ENCODE data around the gene FRMD4A. TPM values are rescaled to one million over a fixed set of nuclear protein-coding genes. Genes with fewer than 3 reads are reported as not detected.
"Not testable (repeated sequence)": the region's sequence is repeated elsewhere in the genome, so short reads cannot be mapped to it uniquely, and the experiment has no call there.

Gene FRMD4A
- total RNA-seq, 1 donor from 2014 or later = 0.32 TPM

DNA sequence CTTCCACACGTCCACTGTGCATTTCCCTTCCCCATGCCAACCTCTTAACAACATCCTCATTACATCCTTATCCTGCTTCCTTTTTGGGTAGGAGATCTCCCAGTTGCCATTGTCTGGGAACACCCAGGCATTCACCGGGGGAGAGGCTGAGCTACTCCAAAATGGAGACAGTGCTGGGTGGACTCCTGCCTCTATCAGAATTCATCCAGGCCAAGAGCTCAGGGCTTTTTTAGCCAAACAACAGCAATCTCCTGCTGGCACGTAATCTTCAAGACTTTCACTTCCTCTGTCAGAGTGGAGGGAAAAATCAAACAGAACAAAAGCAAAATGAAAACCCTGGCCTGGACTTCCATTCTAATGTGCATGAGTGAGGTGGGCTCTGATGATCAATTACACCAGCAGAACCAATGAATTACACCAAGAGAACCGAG is 499.0 kb downstream of the FRMD4A start:
- no peaks in the 10 kb centered on the region for H3K9me3 Mint-ChIP-seq
- H3K4me1 Mint-ChIP-seq (ENCODE audit: low read depth) = peaks cover 7% of the 10 kb centered on the region
- no peaks in the 10 kb centered on the region for H3K36me3 Mint-ChIP-seq (ENCODE audit: low read depth)
- peaks cover 8% of the 10 kb centered on the region for H3K27me3 Mint-ChIP-seq (ENCODE audit: low read depth)
- DNase-seq (ENCODE audit: low spot score) = no peak
- no peak overlapping the region for H3K4me3 Mint-ChIP-seq (ENCODE audit: low read depth)
- intact Hi-C loops (cut with micrococcal nuclease) = no loop called here
- H3K27ac Mint-ChIP-seq = no peak overlapping the region

DNA sequence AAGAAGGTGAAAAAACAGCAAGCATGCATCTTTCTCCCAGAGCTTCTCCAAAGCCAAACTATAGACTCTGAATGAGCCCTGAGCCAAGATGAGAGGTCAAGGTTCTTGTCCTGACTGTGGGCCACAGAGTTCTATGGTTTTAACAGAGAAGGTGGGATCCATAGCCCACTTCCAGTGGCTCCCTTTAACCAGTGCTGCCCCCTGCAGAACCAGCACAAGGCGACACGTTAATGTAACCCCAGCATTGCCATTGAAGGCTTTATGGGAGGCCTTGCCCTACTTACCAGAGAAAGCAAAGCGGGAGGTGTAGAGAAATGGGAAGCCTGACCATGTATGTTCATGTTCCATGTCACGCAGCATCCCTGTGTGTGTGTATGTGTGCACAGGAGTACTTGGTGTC is 500.3 kb downstream of the FRMD4A start:
- Mint-ChIP-seq H3K27me3 (ENCODE audit: low read depth) (peaks cover 14% of the 10 kb centered on the region), H3K36me3 (ENCODE audit: low read depth) (no peaks in the 10 kb centered on the region), H3K4me3 (ENCODE audit: low read depth) (no peak overlapping the region), H3K9me3 (no peaks in the 10 kb centered on the region), H3K4me1 (ENCODE audit: low read depth) (peaks cover 7% of the 10 kb centered on the region), H3K27ac (no peak overlapping the region)
- DNase-seq (ENCODE audit: low spot score) = no peak
- intact Hi-C loops (cut with micrococcal nuclease) = no loop called here

DNA sequence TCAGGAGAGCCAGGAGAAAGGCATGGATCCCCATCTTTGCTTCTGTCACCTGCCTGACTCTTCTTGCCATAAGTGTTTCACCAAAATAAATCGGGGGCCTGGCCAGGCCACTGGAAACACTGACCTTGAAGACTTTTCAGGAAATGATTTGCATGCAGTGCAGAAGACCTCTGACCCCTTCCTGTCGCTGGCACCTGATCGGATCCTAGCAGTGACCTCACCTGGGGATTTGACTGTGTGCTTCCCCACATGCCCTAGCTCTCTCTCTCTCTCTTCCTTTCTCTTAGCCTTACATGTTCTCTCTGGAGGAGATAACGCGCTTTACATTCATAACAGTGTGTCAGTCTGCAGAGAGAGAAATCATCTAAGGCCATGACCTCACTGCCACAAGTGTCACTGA is 500.9 kb downstream of the FRMD4A start:
- intact Hi-C loops (cut with micrococcal nuclease) = no loop called here
- peaks cover 7% of the 10 kb centered on the region for H3K4me1 Mint-ChIP-seq (ENCODE audit: low read depth)
- peaks cover 14% of the 10 kb centered on the region for H3K27me3 Mint-ChIP-seq (ENCODE audit: low read depth)
- H3K36me3 Mint-ChIP-seq (ENCODE audit: low read depth) = no peaks in the 10 kb centered on the region
- no peak overlapping the region for H3K27ac Mint-ChIP-seq
- H3K4me3 Mint-ChIP-seq (ENCODE audit: low read depth) = no peak overlapping the region
- H3K9me3 Mint-ChIP-seq = no peaks in the 10 kb centered on the region
- no peak for DNase-seq (ENCODE audit: low spot score)

DNA sequence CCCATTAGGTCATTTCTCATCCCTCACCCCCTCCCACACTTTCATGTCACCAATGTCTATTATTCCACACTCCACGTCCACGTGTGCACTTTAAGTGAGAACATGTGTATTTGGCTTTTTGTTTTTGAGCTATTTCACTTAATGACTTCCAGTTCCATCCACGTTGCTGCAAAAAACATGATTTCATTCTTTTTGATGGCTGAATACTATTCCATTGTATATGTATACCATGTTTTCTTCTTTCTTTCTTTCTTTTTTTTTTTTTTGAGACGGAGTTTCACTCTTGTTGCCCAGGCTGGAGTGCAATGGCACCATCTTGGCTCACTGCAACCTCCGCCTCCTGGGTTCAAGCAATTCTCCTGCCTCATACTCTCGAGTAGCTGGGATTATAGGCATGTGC is 502.4 kb downstream of the FRMD4A start:
- H3K9me3 Mint-ChIP-seq; intact Hi-C loops (cut with micrococcal nuclease); H3K27ac Mint-ChIP-seq; H3K4me1 Mint-ChIP-seq (ENCODE audit: low read depth); DNase-seq (ENCODE audit: low spot score); H3K4me3 Mint-ChIP-seq (ENCODE audit: low read depth); H3K36me3 Mint-ChIP-seq (ENCODE audit: low read depth): not testable (repeated sequence)
- H3K27me3 Mint-ChIP-seq (ENCODE audit: low read depth) = peaks cover 10% of the 10 kb centered on the region

DNA sequence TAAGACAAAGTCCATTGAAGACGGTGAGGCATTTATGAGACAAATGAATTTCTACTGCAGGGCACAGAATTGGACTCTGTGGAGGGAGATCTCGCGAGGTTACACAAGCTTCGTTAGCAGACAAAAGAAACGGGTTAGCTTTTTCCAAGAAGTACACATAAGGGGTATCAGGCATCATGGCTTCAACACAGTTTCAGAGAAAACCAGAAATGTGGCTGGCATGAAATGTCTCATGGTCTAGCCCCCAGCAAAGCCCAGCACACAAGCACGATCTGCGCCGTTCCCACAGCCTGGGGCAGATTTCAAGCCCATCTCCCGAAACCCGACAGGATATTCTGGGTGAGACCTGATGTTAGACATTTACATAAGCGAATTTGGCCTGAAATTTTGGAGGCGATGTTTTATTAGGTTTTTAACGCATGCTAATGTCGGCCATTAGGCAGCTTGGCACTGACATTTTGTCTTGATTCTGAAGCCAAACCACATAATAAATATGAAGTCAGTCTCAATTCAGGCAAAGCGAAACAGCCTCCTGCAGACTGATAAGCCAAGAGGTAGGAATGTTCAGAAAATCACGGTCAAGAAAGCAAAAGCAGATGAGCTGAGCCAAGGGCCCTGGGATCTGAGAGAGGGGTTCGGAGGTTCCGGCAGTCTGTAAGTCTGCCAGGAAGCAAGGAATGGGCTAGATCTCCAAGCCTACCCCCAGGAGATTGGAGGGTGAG is 503.5 kb downstream of the FRMD4A start:
- H3K27me3 Mint-ChIP-seq (ENCODE audit: low read depth) = peaks cover 13% of the 10 kb centered on the region
- H3K27ac Mint-ChIP-seq = no peak overlapping the region
- no peaks in the 10 kb centered on the region for H3K36me3 Mint-ChIP-seq (ENCODE audit: low read depth)
- intact Hi-C loops (cut with micrococcal nuclease) = no loop called here
- H3K4me1 Mint-ChIP-seq (ENCODE audit: low read depth) = peaks cover 7% of the 10 kb centered on the region
- H3K4me3 Mint-ChIP-seq (ENCODE audit: low read depth) = no peak overlapping the region
- no peak for DNase-seq (ENCODE audit: low spot score)
- no peaks in the 10 kb centered on the region for H3K9me3 Mint-ChIP-seq

DNA sequence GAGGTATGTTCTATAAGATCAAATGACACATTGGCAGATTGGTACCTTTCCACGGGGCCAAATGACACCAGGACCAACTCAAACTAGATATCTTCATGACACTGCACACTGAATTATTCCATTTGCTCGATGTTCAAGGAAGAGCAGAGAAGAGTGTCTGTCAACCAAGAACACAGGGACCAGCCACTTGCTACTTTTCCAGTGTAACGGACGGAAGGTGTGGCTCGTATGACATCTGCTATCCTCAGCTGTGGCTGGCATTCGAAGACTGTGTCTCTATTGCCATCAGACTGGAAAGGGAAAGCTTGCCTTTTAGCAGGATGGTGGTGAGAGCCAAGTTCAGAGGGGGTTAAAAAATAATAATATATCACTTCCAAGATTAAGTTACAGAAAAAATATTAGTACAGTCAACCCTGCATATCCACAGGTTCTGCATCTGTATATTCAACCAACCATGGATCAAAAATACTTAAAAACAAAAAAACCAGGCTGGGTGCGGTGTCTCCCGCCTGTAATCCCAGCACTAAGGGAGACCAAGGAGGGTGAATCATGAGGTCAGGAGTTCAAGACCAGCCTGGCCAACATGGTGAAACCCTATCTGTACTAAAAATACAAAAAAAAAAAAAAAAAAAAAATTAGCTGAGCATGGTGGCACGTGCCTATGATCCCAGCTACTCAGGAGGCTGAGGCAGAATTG is 506.9 kb downstream of the FRMD4A start:
- Mint-ChIP-seq H3K9me3 (peaks cover 4% of the 10 kb centered on the region), H3K27me3 (ENCODE audit: low read depth) (peaks cover 19% of the 10 kb centered on the region), H3K4me3 (ENCODE audit: low read depth) (no peak overlapping the region), H3K27ac (no peak overlapping the region), H3K36me3 (ENCODE audit: low read depth) (no peaks in the 10 kb centered on the region), H3K4me1 (ENCODE audit: low read depth) (peaks cover 3% of the 10 kb centered on the region)
- intact Hi-C loops (cut with micrococcal nuclease) = no loop called here
- no peak for DNase-seq (ENCODE audit: low spot score)

DNA sequence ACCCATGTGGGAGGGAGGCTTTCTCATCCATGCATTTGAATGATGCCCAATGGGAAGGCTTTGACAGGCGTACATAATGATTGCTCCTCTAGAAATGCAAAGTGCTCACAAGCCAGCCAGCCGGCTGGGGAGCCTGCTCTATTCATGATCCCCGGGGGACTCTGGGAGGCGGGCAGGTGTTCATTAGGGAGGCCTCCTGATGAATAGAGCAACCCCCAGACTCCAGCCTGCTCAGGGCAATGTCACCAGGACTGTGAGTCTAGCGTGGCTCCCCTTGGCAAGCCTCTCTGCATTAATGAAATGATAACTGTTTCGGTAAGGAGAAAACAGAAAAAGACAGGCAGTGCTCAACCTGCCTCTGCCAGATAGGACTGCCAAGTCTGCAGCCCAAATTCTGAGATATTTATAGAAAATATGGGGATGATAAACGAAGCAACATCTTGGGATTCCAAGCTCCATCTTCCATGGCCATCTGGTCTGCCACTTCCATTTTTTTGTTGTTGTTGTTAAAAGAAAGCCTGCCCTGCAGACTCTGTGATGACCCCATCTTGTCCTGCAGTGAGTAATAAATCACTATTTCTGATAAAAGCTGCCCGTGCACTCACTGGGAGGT is 507.5 kb downstream of the FRMD4A start:
- peaks cover 4% of the 10 kb centered on the region for H3K9me3 Mint-ChIP-seq
- H3K27me3 Mint-ChIP-seq (ENCODE audit: low read depth) = peaks cover 19% of the 10 kb centered on the region
- no peaks in the 10 kb centered on the region for H3K36me3 Mint-ChIP-seq (ENCODE audit: low read depth)
- H3K27ac Mint-ChIP-seq = no peak overlapping the region
- no peak for DNase-seq (ENCODE audit: low spot score)
- no peak overlapping the region for H3K4me3 Mint-ChIP-seq (ENCODE audit: low read depth)
- H3K4me1 Mint-ChIP-seq (ENCODE audit: low read depth) = peaks cover 3% of the 10 kb centered on the region
- intact Hi-C loops (cut with micrococcal nuclease) = no loop called here

DNA sequence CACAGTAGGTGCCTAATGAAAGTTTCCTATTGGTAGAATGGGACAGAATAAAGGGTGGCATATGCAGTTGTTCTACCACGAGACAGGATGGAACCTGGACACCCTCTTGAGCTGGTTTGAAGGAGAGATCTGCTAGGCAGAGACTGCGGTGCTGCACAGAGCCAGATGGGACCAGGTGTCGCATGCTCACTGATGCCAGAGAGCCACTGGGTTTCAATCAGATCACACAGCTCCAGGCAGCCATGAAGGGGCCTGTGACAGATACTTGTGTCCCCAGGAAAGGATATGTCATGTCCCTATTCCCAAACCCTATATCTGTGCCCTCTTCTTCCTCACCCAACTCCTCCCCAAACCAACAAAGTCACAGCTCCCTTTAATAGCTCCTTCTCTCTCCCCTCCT is 508.2 kb downstream of the FRMD4A start:
- peaks cover 6% of the 10 kb centered on the region for H3K9me3 Mint-ChIP-seq
- DNase-seq (ENCODE audit: low spot score) = no peak
- H3K27ac Mint-ChIP-seq = no peak overlapping the region
- peaks cover 18% of the 10 kb centered on the region for H3K27me3 Mint-ChIP-seq (ENCODE audit: low read depth)
- H3K4me3 Mint-ChIP-seq (ENCODE audit: low read depth) = no peak overlapping the region
- peaks cover 3% of the 10 kb centered on the region for H3K4me1 Mint-ChIP-seq (ENCODE audit: low read depth)
- intact Hi-C loops (cut with micrococcal nuclease) = no loop called here
- H3K36me3 Mint-ChIP-seq (ENCODE audit: low read depth) = no peaks in the 10 kb centered on the region

DNA sequence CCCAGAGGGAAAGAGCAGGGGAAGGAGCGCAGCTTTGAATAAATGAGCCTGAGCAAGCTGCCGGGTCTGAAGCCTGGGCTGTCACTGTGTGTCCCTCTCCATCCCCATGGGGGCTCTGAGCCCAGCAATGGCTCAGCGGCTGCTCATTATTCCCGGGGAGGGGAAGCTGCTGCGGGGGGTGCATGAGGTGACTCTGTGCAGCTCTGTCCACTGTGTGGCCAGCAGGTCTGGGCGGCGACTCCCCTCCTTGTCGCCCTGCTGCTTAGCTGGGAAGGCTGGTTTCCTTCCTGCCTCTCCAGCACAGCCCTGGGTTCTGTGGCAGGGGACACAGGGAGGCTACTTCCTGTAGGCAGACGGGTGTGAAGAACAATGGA is 509.8 kb downstream of the FRMD4A start:
- H3K9me3 Mint-ChIP-seq = peaks cover 16% of the 10 kb centered on the region
- DNase-seq (ENCODE audit: low spot score) = no peak
- H3K27ac Mint-ChIP-seq = no peak overlapping the region
- no peaks in the 10 kb centered on the region for H3K36me3 Mint-ChIP-seq (ENCODE audit: low read depth)
- peaks cover 11% of the 10 kb centered on the region for H3K27me3 Mint-ChIP-seq (ENCODE audit: low read depth)
- peaks cover 3% of the 10 kb centered on the region for H3K4me1 Mint-ChIP-seq (ENCODE audit: low read depth)
- no peak overlapping the region for H3K4me3 Mint-ChIP-seq (ENCODE audit: low read depth)
- intact Hi-C loops (cut with micrococcal nuclease) = no loop called here

DNA sequence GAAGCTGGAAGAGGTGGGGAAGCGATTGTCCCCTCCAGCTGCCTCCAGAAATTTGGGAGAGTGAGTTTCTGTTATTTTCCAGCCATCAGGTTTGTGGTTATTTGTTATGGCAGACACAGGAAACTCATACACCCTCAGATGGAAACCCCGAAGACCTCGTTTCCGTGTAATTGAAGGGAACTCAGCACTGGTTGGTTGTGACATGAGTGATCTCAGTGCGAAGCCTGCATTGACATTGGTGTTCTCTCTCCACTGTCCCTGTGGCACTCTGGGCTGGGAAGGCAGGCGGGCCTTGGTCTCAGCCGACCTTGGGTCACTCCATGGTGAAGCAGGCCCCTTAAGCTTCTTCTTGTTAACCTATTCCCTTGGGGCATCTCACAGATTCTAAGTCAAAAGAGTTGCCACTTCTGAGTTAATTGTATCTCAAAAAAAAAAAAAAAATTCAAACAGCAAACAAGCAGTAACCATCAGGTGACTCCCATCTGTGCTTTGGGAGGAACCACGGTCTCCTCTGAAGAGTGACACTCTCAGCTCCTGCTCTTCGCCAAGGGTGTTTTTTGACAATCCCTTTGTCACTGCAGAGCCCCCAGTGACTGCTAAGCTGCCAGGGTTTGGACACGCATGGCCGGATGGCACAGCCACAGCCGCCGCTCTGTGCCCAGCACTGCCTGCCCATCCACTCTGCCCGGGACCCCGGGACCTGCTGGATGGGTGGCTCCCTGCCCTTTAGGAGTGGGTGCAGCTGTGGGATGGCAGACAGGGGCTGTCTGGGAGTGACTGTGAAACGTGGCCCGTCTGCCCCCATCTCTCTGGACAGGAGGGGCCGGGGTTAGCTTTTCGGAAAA is 510.4 kb downstream of the FRMD4A start:
- Mint-ChIP-seq H3K27me3 (ENCODE audit: low read depth) (peaks cover 10% of the 10 kb centered on the region), H3K4me3 (ENCODE audit: low read depth) (no peak overlapping the region), H3K27ac (peak overlapping the region; percentile 2), H3K4me1 (ENCODE audit: low read depth) (peaks cover 3% of the 10 kb centered on the region), H3K9me3 (peaks cover 16% of the 10 kb centered on the region), H3K36me3 (ENCODE audit: low read depth) (no peaks in the 10 kb centered on the region)
- intact Hi-C loops (cut with micrococcal nuclease) = no loop called here
- DNase-seq (ENCODE audit: low spot score) = no peak

DNA sequence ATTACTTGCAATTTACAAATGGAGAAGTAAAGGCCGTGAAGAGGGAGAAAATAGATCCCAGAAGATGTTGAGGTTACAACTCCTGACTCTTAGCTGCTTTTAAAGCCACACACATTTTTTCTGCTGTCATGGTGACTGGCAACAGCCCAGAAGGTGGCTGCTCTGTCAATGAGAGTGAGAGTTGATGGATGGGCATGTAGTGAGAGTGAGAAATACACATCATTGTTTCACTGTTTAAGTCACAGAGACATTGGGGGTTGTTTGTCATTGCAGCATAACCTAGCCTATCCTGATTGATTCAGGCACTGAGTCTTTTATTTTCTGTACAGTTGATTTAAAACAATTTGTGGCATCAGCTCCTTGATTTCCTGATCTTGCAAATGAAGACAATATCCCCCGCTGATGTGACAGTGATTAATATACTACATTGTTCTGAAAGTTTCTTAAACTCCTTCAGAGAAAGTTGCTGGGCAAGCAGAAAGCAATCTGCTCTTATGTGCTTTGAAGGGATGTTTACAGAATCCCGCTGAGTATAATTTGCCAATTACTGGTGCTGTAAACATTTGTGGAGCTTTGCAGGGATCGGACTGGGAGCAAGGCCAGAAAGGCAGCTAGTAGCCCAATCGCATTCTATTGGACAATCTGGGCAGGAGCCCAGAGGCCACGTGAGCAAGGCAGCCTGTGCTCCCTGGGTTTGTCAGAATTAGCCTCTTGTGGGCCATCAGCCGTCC is 514.4 kb downstream of the FRMD4A start:
- Mint-ChIP-seq H3K27me3 (ENCODE audit: low read depth) (peaks cover 5% of the 10 kb centered on the region), H3K4me3 (ENCODE audit: low read depth) (no peak overlapping the region), H3K36me3 (ENCODE audit: low read depth) (no peaks in the 10 kb centered on the region), H3K27ac (no peak overlapping the region), H3K9me3 (peaks cover 16% of the 10 kb centered on the region), H3K4me1 (ENCODE audit: low read depth) (peaks cover 3% of the 10 kb centered on the region)
- intact Hi-C loops (cut with micrococcal nuclease) = no loop called here
- no peak for DNase-seq (ENCODE audit: low spot score)

DNA sequence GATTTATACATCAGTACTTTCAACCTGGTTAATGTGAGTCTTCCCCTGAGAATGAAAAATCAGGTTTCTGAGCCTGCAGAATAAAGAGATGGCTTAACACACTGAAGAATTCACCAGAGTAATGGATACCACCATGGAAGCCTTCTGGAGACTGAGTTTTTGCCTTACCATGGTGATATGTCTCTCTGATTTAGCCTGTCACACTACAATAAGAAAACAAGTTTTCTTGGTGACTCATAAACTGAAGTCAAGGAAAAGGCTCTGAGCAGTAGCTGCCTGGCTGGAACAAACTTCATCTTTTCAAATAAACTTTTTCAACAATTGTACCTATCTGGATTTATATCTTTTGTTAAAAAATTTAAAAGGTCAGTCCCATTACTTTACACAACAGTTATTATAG is 515.0 kb downstream of the FRMD4A start:
- Mint-ChIP-seq H3K4me1 (ENCODE audit: low read depth) (peaks cover 3% of the 10 kb centered on the region), H3K4me3 (ENCODE audit: low read depth) (no peak overlapping the region), H3K27me3 (ENCODE audit: low read depth) (peaks cover 2% of the 10 kb centered on the region), H3K36me3 (ENCODE audit: low read depth) (no peaks in the 10 kb centered on the region), H3K27ac (no peak overlapping the region), H3K9me3 (peaks cover 16% of the 10 kb centered on the region)
- intact Hi-C loops (cut with micrococcal nuclease) = no loop called here
- DNase-seq (ENCODE audit: low spot score) = no peak
